AG10803 (cell line): Measurements from ENCODE around the gene GMEB2.

ENCODE experiments used
- DNase-seq: peaks from one replicate; pipeline ENCODE4 v3.0.0; 2010; ENCODE audit warnings: low read depth
- H3K4me3 ChIP-seq: 2 replicates; pipeline ENCODE4 v1.5.1; 2011; ENCODE audit warnings: mild to moderate bottlenecking, low read length, control low read depth
- CTCF ChIP-seq: conservative IDR thresholded peaks from 2 replicates; pipeline ENCODE4 v1.5.1; 2011; ENCODE audit warnings: mild to moderate bottlenecking, low read length, control low read depth, inconsistent platforms

Gene GMEB2

DNA sequence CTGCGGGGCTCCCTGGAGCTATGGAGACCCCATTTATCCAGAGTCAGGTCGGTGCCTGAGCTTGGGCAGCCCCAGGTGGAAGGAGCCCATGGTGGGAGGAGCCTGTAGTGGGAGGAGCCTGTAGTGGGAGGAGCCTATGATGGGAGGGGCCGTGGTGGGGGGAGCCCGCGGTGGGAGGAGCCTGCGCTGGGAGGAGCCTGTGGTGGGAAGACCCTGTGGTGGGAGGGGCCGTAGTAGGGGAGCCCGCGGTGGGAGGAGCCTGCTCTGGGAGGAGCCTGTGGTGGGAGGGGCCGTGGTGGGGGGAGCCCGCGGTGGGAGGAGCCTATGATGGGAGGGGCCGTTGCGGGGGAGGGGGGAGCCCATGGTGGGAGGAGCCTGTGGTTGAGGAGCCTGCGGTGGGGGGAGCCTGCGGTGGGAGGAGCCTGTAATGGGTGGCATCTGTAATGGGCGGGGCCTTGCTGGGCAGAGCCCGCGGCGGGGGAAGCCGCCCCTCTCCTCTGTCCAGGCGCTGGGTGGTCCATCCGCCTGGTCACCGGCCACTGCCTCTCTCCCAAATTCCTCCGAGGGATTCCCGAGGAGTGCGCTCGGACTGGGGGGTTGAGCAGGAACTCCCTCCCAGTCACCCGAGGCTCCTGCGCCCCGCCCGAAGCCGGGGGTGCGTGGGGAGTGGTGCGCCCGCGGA is 73.5 kb downstream of the GMEB2 start:
- peak; percentile 76 for DNase-seq
- H3K4me3 ChIP-seq: peak overlapping the region; percentile 66
- no peak for TF ChIP-seq CTCF

GRCh38 chr20:63552481-63553249 is 74.2 kb downstream of the GMEB2 start:
- no peak for TF ChIP-seq CTCF
- no peak for DNase-seq
- no peak overlapping the region for H3K4me3 ChIP-seq

- no peak overlapping the region for H3K4me3 ChIP-seq
- no peak for DNase-seq
- TF ChIP-seq CTCF: no peak
Observed at GRCh38 chr20:63551068-63551467, 75.8 kb downstream of the GMEB2 start.

DNA sequence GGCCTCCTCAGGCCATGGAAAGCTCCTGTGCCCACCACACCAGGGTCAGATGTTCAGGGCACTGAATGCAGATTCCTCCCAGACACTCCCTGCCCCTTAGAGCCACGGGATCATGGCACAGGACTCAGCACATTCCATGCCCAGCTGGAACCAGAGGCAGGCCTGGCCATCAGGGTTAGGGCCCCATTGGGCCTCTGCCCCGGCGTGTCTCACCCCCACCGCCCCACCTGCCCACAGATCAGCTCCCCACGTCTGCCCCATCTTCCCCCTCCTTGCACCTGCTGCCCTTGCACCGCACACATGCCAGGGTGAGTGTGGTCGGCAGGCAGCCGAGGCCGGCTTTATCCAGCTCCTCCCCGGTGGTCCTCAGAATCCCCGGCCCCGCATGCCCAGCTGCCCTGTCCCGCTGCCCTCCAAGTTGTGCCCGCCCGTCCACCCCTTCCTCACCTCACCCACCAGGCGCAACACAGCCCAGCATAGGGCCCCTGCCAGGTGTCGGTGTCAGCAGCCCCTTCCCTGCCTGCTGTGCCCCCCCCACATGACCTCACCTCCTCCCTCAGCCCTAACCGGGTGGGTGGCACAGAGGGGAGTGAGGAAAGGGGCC is 77.1 kb downstream of the GMEB2 start:
- no peak for TF ChIP-seq CTCF
- DNase-seq: no peak
- no peak overlapping the region for H3K4me3 ChIP-seq

DNA sequence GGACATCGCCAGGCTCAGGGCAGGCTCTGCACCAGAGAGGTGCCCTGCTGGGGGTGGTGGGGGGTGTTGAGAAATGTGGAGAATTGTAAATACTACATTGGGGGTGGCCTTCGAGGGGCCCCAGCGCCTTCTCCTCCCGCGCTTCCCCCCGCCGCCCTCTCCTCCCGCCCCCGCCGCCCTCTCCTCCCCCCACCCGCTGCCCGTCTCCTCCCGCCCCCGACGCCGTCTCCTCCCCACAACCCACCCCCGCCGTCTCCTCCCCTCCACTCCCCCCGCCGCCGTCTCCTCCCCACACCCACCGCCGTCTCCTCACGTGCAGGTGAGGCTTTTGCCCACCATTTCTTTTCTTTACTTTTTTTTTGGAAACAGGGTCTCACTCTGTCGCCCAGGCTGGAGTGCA is 77.9 kb downstream of the GMEB2 start:
- no peak for TF ChIP-seq CTCF
- no peak overlapping the region for H3K4me3 ChIP-seq
- DNase-seq: no peak

DNA sequence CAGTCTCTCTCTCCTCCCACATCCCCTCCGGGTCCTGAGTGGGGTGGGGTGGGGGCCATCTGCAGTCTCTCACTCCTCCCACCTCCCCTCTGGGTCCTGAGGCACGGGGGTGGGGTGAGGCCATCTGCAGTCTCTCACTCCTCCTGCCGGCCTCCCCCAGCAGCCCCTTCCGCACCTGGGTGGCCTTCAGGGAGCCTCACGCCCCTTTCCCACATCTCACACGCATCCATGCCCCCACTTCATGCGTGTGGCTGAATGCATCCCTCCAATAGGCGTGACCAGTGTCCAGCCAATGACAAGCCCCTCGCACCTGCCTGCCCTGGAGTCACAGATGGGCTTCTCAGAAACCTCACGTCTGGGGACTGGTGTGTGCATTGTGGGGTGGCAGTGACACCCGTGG is 78.4 kb downstream of the GMEB2 start:
- no peak for DNase-seq
- no peak overlapping the region for H3K4me3 ChIP-seq
- TF ChIP-seq CTCF: no peak
